ENCODE data around the gene JMJD1C.

GRCh38 chr10:63421591-63421990 lies 44.2 kb downstream of the JMJD1C start:
- TF ChIP-seq CTCF (IDR thresholded peaks at IDR 0.05), result no peak
- no peak for TF ChIP-seq POLR2A (IDR thresholded peaks at IDR 0.05)
